ENCODE results near the gene FAM50B.

FAM50B gene

DNA sequence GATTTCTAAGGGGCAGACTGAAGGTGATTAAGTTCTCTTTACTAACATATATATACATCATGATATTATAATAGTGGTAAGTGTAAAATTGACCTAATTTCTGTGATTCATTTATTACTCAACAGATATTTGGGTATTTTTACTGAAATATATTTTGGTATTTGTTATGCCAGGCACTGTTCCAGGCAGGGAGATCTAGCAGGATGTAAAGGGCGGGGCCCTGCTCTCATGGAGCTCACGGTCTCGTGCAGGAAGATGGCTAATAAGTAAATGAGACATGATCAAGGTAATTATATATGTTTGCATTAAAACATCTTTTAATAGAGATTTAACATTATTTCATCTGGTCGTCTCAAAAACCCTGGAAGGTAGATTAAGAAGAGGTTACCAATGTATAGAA is 27.7 kb downstream of the FAM50B start:
- in situ Hi-C loops (cut with MboI; ENCODE audit: low sequenced_read_pairs, unreplicated experiment) = no loop called here
- DNase-seq (ENCODE audit: low spot score) = no peak
- TF ChIP-seq, protein P1, sequence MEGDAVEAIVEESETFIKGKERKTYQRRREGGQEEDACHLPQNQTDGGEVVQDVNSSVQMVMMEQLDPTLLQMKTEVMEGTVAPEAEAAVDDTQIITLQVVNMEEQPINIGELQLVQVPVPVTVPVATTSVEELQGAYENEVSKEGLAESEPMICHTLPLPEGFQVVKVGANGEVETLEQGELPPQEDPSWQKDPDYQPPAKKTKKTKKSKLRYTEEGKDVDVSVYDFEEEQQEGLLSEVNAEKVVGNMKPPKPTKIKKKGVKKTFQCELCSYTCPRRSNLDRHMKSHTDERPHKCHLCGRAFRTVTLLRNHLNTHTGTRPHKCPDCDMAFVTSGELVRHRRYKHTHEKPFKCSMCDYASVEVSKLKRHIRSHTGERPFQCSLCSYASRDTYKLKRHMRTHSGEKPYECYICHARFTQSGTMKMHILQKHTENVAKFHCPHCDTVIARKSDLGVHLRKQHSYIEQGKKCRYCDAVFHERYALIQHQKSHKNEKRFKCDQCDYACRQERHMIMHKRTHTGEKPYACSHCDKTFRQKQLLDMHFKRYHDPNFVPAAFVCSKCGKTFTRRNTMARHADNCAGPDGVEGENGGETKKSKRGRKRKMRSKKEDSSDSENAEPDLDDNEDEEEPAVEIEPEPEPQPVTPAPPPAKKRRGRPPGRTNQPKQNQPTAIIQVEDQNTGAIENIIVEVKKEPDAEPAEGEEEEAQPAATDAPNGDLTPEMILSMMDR (IDR thresholded peaks at IDR 0.05; ENCODE audit: borderline replicate concordance, control extremely low read depth, extremely low read depth, insufficient read depth, missing control alignments) = no peak

DNA sequence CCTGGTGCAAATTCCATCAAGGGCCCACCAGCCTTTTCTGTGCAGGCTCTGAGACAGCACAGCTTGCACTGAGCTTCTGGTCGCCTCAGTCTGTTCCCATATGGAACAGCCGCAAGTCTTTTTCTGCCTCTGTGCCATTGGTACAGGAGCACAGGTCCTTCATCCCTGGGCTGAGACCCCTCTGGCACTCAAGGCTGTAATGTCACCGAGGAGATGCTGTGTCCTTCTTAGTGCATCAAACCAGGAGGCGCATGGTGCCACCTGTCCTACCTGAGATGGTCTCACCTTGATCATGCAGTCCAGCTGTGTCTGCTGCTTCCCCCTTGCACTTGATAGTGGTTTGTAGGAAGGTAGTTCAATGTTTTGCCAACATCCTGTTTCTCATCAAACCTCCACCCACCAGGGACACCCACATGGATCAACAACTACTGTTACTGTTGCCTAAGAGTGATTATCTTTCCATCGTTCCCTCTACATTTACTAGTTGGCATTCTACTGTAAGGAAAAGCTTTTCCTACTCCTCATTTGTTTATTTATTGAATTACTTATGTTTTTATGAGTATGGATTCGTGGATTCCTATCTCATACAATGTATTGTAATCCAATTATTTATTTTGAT is 29.0 kb downstream of the FAM50B start:
- in situ Hi-C loops (cut with MboI; ENCODE audit: low sequenced_read_pairs, unreplicated experiment) = no loop called here
- DNase-seq (ENCODE audit: low spot score) = no peak
- TF ChIP-seq, protein P1 (IDR thresholded peaks at IDR 0.05; ENCODE audit: borderline replicate concordance, control extremely low read depth, extremely low read depth, insufficient read depth, missing control alignments) = no peak

DNA sequence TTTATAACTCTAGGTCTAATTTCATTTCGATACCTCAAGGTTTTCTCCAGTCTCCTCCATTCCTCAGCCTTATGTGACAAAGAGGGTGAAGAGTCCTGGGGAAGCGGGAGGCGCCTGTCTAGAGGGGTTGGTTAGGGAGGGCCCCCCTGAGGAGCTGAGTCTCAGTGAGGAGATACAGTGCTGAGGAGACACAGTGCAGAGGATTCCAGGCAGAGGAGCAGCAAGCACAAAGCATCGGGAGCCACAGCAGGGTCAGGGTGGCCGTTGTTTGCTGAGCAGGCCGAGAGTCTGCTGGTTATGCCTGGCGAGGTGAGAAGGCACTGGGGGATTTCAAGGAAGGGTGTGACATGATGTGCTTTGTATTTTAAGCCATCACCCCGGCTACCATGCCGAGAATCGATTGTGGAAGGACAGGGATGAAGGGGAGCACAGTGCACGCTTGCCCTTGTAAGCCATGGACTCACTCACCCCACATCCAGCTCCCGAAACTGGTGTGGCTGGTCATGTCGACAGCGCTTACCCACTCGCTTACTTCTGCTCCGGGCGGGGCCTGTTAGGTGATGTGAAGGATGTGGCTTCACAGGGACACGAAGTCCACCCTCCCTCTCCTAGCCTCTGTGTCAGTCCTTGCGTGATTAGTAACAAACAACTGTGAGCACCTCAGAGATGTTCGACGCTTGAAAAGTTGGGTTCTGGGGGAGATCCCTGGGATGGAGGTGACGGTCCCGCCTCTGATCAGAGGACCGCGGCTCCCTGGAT is 30.2 kb downstream of the FAM50B start:
- TF ChIP-seq, protein P1 (IDR thresholded peaks at IDR 0.05; ENCODE audit: borderline replicate concordance, control extremely low read depth, extremely low read depth, insufficient read depth, missing control alignments) = no peak
- in situ Hi-C loops (cut with MboI; ENCODE audit: low sequenced_read_pairs, unreplicated experiment) = no loop called here
- DNase-seq (ENCODE audit: low spot score) = no peak

DNA sequence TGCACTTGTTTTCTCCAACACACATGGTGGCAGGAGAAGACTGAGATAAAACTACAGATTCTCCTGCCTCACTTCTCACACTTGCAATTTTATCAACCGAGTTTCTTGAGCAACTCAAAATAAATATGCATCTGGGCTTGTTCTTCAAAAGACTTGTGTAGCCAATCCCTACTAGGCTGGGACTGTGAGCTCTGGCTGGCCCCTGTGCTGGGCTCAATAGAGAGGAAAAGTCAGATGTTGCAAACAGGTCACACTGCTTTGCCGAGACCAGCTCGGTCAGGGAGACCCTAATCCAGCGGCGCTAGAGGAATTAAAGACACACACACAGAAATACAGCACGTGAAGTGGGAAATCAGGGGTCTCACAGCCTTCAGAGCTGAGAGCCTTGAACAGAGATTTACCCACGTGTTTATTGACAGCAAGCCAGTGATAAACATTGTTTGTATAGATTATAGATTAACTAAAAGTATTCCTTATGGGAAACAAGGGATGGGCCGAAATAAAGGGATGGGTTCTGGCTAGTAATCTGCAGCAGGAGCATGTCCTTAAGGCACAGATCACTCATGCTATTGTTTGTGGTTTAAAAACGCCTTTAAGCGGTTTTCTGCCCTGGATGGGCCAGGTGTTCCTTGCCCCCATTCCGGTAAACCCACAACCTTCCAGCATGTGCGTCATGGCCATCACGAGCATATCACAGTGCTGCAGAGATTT is 32.7 kb downstream of the FAM50B start:
- DNase-seq (ENCODE audit: low spot score) = no peak
- in situ Hi-C loops (cut with MboI; ENCODE audit: low sequenced_read_pairs, unreplicated experiment) = no loop called here
- TF ChIP-seq, protein P1 (IDR thresholded peaks at IDR 0.05; ENCODE audit: borderline replicate concordance, control extremely low read depth, extremely low read depth, insufficient read depth, missing control alignments) = no peak

DNA sequence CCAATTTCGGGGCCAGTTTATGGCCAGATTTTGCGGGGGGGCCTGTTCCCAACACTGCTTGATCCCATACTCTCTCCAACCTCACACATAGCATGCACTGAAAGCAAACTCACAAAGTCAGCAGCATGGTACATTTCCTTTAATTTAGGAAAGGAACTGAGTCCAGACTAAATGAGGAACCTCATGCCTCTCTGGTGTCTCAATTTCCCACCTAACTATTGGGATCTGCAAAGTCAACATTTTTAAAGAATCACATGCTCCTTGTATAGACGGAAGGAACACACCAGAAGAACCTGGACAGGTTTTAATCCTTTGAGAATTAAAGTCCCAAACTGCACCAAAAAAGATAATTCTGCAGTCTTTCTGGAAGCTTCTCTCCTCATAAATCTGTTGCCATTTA is 33.3 kb downstream of the FAM50B start:
- in situ Hi-C loops (cut with MboI; ENCODE audit: low sequenced_read_pairs, unreplicated experiment) = no loop called here
- TF ChIP-seq, protein P1 (IDR thresholded peaks at IDR 0.05; ENCODE audit: borderline replicate concordance, control extremely low read depth, extremely low read depth, insufficient read depth, missing control alignments) = no peak
- no peak for DNase-seq (ENCODE audit: low spot score)

DNA sequence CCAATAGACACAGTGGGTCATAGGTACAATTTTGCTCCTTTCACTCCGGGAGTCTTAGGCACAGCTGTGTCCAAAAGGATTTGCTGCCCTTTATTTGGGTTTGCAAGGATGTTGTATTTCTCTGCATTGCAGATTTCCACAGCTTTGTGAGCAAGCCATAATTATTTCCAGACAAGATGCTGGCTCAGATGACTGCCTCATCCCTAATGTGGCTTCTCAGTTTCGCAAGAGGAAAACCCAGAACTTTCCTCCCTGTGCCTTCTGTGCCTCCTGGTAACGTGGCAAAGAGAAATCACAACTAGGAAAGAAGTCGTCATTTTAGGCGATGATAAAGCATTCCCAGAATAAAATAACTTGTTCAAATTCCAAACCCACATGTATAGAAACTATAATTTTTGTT is 33.7 kb downstream of the FAM50B start:
- in situ Hi-C loops (cut with MboI; ENCODE audit: low sequenced_read_pairs, unreplicated experiment) = no loop called here
- TF ChIP-seq, protein P1 (IDR thresholded peaks at IDR 0.05; ENCODE audit: borderline replicate concordance, control extremely low read depth, extremely low read depth, insufficient read depth, missing control alignments) = no peak
- no peak for DNase-seq (ENCODE audit: low spot score)
